GM12892 (cell line): ENCODE data around the gene LARP6.

ENCODE experiments used
- DNase-seq: peaks from one replicate; pipeline ENCODE4 v3.0.0; 2011; ENCODE audit not compliant: insufficient read length
- FAIRE-seq: peaks from 2 replicates; lab custom pipeline; 2011; peaks lifted over from hg19 to GRCh38; lab: Jason Lieb, UNC
- POLR2A ChIP-seq: IDR thresholded peaks from 2 replicates; pipeline ENCODE4 v1.6.1; 2011; ENCODE audit warnings: low read depth, low read length, control low read depth
- POLR2AphosphoS5 ChIP-seq: IDR thresholded peaks from 2 replicates; pipeline ENCODE4 v1.6.1; 2011; ENCODE audit warnings: low read depth, low read length, control low read depth
- TAF1 ChIP-seq: IDR thresholded peaks from 2 replicates; pipeline ENCODE4 v1.6.1; 2011; ENCODE audit warnings: low read depth, mild to moderate bottlenecking, control low read depth, low read length, borderline replicate concordance

LARP6 gene

GRCh38 chr15:70857562-70858285 is 3.8 kb upstream of the LARP6 start:
- no peak for FAIRE-seq
- no peak for DNase-seq
- TF ChIP-seq POLR2A = no peak
- no peak for TF ChIP-seq TAF1
- no peak for TF ChIP-seq POLR2AphosphoS5

- TF ChIP-seq POLR2A = no peak
- no peak for TF ChIP-seq POLR2AphosphoS5
- no peak for TF ChIP-seq TAF1
- no peak for FAIRE-seq
- DNase-seq = no peak
Observed at GRCh38 chr15:70856884-70857561, 3.1 kb upstream of the LARP6 start.

GRCh38 chr15:70856177-70856883 is 2.4 kb upstream of the LARP6 start:
- DNase-seq (no peak), FAIRE-seq (no peak)
- TF ChIP-seq TAF1 = no peak
- TF ChIP-seq POLR2A = no peak
- no peak for TF ChIP-seq POLR2AphosphoS5

GRCh38 chr15:70855764-70856163 is 1.8 kb upstream of the LARP6 start:
- TF ChIP-seq POLR2AphosphoS5 (no peak), TAF1 (no peak), POLR2A (no peak)
- DNase-seq (no peak), FAIRE-seq (peak; percentile 9)

DNA sequence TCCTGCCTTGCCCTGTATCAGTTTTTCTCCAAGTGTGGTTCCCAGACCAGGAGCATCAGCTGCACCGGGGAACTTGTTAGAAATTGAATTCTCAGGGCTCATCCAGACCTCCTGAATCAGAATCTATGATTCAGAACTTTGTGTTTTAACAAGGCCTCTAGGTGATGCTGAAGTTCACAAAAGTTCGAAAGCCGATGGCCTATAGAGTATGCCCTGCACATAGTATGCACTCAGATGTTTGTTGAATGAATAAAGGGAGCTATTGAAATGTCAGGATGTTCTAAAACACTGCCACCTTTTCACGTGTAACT is 664 bp upstream of the LARP6 start:
- TF ChIP-seq POLR2AphosphoS5 (no peak), TAF1 (no peak), POLR2A (no peak)
- FAIRE-seq (no peak), DNase-seq (no peak)

DNA sequence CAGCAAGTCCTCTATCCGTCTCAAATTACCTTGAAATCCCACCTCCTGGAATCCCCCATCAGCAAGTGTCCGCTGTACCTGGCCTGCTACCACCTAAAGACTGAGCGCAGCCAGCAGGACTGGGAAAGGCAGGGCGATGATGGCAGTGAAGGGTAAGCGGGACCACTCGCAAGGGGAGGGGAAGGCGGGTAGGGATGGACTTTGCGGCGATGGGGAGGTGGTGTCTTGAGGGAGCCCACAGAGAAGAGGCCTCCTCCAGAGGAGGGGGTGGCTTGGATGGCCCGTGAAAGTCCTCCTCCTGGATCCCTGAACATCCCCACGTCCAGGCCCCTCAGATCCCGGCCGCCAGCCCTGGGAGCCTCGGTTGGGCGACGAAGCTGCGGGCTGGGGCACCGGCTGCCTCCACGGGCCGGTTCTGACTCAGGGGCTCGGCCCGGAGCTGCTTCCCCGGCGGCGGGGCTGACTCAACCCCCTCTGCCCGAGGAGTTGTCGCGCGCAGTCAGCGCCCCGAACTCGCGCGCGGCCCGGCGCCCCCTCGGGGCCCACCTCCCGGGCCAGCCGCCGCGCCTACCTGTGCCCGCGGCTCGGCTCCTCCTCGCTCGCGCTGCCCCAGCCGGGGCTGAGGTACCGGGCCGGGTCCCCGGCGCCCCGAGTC is 512 bp downstream of the LARP6 start:
- FAIRE-seq (no peak), DNase-seq (no peak)
- TF ChIP-seq POLR2A = no peak
- no peak for TF ChIP-seq TAF1
- TF ChIP-seq POLR2AphosphoS5 = no peak

- FAIRE-seq (no peak), DNase-seq (no peak)
- TF ChIP-seq TAF1 = no peak
- TF ChIP-seq POLR2AphosphoS5 = no peak
- no peak for TF ChIP-seq POLR2A
Observed at GRCh38 chr15:70852501-70853317, 1.2 kb downstream of the LARP6 start.

- DNase-seq (no peak), FAIRE-seq (no peak)
- TF ChIP-seq POLR2AphosphoS5 (no peak), POLR2A (no peak), TAF1 (no peak)
Observed at GRCh38 chr15:70851889-70852288, 2.1 kb downstream of the LARP6 start.

DNA sequence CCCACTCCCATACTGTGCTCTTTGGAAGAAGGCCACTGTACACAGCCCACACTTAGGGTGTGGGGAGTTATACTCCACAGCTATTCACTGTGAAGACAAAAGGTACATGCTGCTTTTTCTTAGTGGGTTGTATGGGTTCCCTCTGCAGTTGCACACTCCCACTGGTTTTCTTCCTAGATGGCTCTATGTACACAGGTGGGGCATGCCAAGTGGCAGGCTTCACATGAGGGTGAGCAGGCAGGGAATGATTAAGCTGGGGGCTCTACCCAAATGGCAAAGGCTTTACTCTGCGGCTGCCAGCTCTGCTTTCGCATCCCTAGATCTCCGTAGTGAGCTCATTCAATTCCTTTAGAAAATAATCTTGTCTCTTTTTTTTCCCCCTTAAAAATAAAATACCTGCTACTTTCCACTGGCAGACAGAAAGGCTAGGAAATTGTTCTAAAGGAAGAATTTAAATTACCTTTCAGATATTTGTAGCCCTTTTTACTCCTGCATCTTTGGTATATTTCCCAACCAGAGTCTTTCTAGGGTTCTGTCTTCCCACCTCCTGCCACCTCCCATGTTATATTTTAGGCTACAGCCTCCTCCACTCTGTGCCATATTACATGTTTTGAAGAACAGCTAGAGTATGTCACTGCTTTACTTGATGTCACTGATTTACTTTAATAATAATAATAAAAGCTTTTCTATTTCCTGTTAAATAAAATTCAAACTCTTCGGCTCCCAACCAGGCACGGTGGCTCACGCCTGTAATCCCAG is 8.2 kb downstream of the LARP6 start:
- TF ChIP-seq POLR2AphosphoS5 (no peak), POLR2A (no peak), TAF1 (no peak)
- DNase-seq = no peak
- FAIRE-seq = no peak

DNA sequence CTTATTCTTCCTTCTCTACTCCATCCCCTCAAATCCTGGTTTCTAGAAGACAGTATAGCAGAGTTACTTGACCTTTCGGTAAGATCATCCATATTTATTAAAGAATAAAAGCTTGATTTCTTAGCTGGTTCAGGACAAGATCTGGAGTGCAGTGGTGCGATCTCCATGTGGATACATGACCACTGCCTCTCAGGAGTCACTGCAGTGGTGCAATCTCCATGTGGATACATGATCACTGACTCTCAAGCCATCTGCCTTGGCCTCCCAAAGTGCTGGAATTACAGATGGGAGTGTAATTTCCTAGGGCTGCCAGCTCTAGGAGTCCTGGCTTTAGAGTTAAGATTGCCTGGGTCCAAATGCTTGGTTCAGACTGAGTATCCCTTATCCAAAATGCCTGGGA is 16.5 kb downstream of the LARP6 start:
- no peak for FAIRE-seq
- no peak for TF ChIP-seq TAF1
- no peak for TF ChIP-seq POLR2AphosphoS5
- no peak for TF ChIP-seq POLR2A
- DNase-seq = no peak

GRCh38 chr15:70835841-70836240 is 18.1 kb downstream of the LARP6 start:
- DNase-seq (no peak), FAIRE-seq (no peak)
- TF ChIP-seq POLR2AphosphoS5 (no peak), TAF1 (no peak), POLR2A (no peak)
